Measurements from ENCODE around the gene ATP8A2.

DNA sequence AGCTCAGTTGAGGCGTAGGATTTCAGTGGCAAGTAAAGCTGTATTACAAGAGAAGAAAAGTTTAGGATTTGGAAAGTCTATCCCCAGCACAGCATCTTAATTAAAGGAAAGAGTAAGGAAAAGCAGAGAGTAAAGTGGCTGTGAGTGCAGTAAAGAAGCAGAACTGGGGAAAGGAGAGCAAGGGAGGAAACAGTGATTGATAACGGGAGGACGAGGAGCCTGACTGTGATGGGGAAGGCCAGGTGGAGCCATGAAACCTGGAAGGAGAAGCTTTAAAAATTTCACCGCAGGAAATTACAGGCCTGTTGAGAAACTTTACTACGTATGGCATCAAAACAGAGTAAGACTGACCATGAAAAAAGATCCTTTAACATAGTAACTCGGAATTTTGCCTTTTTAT, 504.5 kb downstream of the ATP8A2 start:
- TF ChIP-seq, protein P1, sequence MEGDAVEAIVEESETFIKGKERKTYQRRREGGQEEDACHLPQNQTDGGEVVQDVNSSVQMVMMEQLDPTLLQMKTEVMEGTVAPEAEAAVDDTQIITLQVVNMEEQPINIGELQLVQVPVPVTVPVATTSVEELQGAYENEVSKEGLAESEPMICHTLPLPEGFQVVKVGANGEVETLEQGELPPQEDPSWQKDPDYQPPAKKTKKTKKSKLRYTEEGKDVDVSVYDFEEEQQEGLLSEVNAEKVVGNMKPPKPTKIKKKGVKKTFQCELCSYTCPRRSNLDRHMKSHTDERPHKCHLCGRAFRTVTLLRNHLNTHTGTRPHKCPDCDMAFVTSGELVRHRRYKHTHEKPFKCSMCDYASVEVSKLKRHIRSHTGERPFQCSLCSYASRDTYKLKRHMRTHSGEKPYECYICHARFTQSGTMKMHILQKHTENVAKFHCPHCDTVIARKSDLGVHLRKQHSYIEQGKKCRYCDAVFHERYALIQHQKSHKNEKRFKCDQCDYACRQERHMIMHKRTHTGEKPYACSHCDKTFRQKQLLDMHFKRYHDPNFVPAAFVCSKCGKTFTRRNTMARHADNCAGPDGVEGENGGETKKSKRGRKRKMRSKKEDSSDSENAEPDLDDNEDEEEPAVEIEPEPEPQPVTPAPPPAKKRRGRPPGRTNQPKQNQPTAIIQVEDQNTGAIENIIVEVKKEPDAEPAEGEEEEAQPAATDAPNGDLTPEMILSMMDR (IDR thresholded peaks at IDR 0.05; ENCODE audit: low read depth, low read length) = no peak
- TF ChIP-seq POLR2A (IDR thresholded peaks at IDR 0.05; ENCODE audit: extremely low read depth, insufficient read length) = no peak
- TF ChIP-seq, protein P2, sequence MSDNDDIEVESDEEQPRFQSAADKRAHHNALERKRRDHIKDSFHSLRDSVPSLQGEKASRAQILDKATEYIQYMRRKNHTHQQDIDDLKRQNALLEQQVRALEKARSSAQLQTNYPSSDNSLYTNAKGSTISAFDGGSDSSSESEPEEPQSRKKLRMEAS (IDR thresholded peaks at IDR 0.05; ENCODE audit: low read depth, low read length) = no peak

All from NB4 (cell line).